ENCODE results near the gene INSM2. TPM values are rescaled to one million over a fixed set of nuclear protein-coding genes. Genes with fewer than 3 reads are reported as not detected.

The INSM2 gene
- total and polyA plus RNA-seq, 2 of the 13 experiments (the other 11 are each of a cell fraction or from before 2014, with no cell fraction given) = not detected

- peak; percentile 67; the same call in 1 of the 2 replicates for TF ChIP-seq ZGPAT (CRISPR knock-in tag; IDR thresholded peaks at IDR 0.05)
- peak; percentile 97 for TF ChIP-seq ZNF343 (CRISPR knock-in tag; IDR thresholded peaks at IDR 0.05)
- TF ChIP-seq ZFYVE20 (CRISPR knock-in tag; IDR thresholded peaks at IDR 0.05; ENCODE audit: borderline replicate concordance, low read depth) = 0 out of 2 replicates have a peak, but pooled peaks have one; percentile 41
- TF ChIP-seq ZMYM4 (CRISPR knock-in tag; IDR thresholded peaks at IDR 0.05) = peak; percentile 37; the same call in 1 of the 2 replicates
- peak; percentile 97 for TF ChIP-seq IRF9 (CRISPR knock-in tag; IDR thresholded peaks at IDR 0.05; ENCODE audit: borderline replicate concordance)
- no peak for TF ChIP-seq SRSF9 (IDR thresholded peaks at IDR 0.05; ENCODE audit: borderline replicate concordance, insufficient read depth, low read depth, low read length, poor library complexity, severe bottlenecking)
- TF ChIP-seq ZNF749 (CRISPR knock-in tag; IDR thresholded peaks at IDR 0.05; ENCODE audit: borderline replicate concordance) = no peak; the same call in 1 of the 2 replicates
- TF ChIP-seq CEBPZ (IDR thresholded peaks at IDR 0.05; ENCODE audit: low read length) = no peak
- no peak for TF ChIP-seq ZNF841 (CRISPR knock-in tag; IDR thresholded peaks at IDR 0.05; ENCODE audit: borderline replicate concordance)
- TF ChIP-seq DZIP1 (CRISPR knock-in tag; IDR thresholded peaks at IDR 0.05) = peak; percentile 85; the same call in 1 of the 2 replicates
- TF ChIP-seq ZSCAN30 (CRISPR knock-in tag; IDR thresholded peaks at IDR 0.05) = no peak
- no peak for TF ChIP-seq CENPBD1 (CRISPR knock-in tag; IDR thresholded peaks at IDR 0.05; ENCODE audit: borderline replicate concordance, low read depth)
- TF ChIP-seq ZFP36 (IDR thresholded peaks at IDR 0.05; ENCODE audit: borderline replicate concordance, low read depth, low read length, partially characterized antibody) = peak; percentile 1
- TF ChIP-seq ZNF775 (CRISPR knock-in tag; IDR thresholded peaks at IDR 0.05; ENCODE audit: borderline replicate concordance) = no peak
- peak; percentile 79 for TF ChIP-seq ZNF772 (CRISPR knock-in tag; IDR thresholded peaks at IDR 0.05)
- TF ChIP-seq TFE3 (CRISPR knock-in tag; IDR thresholded peaks at IDR 0.05) = peak; percentile 25
Measured at GRCh38 chr14:35533357-35534207, at the start of gene INSM2 (continued).

Measured in HepG2 (cell line).